ENCODE data around the gene HIC1. TPM values are rescaled to one million over a fixed set of nuclear protein-coding genes. Genes with fewer than 3 reads are reported as not detected.

The HIC1 gene, protein sequence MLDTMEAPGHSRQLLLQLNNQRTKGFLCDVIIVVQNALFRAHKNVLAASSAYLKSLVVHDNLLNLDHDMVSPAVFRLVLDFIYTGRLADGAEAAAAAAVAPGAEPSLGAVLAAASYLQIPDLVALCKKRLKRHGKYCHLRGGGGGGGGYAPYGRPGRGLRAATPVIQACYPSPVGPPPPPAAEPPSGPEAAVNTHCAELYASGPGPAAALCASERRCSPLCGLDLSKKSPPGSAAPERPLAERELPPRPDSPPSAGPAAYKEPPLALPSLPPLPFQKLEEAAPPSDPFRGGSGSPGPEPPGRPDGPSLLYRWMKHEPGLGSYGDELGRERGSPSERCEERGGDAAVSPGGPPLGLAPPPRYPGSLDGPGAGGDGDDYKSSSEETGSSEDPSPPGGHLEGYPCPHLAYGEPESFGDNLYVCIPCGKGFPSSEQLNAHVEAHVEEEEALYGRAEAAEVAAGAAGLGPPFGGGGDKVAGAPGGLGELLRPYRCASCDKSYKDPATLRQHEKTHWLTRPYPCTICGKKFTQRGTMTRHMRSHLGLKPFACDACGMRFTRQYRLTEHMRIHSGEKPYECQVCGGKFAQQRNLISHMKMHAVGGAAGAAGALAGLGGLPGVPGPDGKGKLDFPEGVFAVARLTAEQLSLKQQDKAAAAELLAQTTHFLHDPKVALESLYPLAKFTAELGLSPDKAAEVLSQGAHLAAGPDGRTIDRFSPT
- total RNA-seq (ENCODE audit: low replicate concordance), result 8.3 and 20.7 TPM in 2 replicates

DNA sequence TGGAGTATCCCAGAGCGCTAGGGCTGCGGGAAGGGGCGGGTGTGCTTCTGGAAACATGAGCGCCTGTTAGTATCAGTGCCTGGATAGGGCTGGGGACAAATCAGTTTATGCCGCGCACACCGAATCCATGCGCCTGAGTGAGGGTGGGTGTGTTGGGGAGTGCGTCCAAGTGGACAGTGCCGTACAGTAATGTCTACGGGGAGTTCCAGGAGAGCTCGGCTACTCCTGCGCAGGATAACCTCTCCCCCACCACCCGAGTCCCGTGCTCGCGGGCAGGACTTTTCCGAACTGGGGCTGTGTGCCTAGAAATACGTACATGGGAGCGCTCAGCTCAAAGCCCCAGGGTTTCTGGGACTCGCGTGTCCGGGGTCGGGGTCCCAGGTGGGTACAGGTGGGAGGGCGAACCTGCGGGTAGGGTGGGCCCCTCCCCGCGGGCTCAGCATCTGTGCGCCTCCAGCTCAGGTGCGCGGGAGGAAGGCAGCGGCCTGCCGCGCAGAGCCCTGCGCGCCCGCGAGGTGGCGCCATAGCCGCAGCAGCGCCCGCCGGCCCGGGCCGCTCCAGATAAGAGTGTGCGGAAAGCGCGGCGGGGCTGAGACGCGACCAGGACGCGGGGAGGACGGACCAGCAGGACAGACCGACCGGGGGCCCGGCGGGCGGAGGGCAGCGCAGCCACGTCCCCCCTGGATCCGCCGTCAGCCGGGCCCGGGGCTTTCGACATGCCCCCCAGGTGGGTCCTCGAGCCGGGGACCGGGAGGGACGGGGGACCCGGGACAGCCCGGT, at the start of gene HIC1:
TSS of gene HIC1 (plus strand) at position 592 of the 780 bp plus-strand sequence. CDS start 1,588 bp downstream, outside the sequence.

DNA sequence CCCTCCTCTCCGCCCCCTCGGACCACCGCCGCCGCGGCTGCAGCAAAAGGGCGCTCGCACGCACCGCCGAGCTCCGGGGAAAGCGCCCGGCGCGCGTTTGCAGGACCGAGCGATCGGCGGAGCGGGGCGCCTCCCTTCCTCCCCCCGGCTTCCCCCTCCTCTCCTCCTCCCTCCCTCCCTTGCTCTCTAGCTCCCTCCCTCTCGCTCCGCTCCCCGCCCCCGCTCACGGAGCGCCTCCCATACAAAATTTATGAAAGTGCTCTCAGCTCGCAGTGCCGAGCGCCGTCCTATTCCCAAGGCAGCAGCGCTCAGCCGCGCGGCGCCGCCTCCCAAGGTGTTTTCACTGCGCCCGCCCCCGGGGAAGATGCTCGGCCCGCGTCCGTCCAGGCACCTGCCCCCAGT, 29.7 kb upstream of the HIC1 start, which contains the start of gene RTN4RL1:
TSS of gene RTN4RL1 (minus strand) at position 115 of the 402 bp plus-strand sequence. CDS start 469 bp downstream, outside the sequence.

DNA sequence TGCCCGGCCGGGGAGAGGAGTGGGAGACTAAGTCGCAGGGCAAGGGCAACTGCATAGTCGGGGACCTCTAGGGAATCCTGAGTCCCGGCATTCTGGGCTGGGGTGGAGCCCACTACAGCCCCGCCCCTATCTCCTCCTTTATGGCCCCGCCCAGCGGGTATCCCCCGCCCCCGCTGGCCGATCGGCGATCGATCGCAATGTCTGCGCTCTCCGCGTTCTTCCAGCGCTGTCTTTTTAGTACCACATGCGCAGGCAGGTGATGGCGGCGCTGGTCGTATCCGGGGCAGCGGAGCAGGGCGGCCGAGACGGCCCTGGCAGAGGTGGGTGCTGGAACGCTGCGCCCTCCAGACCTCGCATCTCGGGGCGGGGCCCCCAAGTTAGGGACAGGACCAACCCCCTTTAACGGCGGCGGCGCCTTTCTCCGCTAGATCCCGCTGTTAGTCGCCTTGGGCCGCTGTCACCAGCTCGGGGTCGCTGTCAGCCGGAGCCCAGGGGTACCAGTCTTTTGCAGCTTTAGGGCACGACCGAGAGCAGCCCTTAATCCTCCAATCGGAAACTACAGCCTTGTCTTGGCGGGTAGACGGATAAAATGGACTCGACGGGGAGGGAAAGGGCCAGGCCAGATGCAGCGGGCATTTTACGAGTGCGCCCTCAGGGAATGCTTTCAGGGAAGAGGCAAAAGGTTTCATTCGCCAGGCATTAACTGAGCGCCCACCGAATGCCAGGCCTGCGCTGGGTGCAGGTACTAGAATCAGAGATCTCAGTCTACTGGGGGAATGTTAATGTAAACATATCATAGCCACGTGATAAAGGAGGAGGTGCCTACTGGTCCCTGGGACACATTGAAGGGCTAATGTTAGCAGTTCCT, 24.8 kb upstream of the HIC1 start, which contains the start of gene DPH1:
TSS of gene DPH1 (plus strand) at position 243 of the 868 bp plus-strand sequence. CDS start at position 260, 17 bp downstream.

DNA sequence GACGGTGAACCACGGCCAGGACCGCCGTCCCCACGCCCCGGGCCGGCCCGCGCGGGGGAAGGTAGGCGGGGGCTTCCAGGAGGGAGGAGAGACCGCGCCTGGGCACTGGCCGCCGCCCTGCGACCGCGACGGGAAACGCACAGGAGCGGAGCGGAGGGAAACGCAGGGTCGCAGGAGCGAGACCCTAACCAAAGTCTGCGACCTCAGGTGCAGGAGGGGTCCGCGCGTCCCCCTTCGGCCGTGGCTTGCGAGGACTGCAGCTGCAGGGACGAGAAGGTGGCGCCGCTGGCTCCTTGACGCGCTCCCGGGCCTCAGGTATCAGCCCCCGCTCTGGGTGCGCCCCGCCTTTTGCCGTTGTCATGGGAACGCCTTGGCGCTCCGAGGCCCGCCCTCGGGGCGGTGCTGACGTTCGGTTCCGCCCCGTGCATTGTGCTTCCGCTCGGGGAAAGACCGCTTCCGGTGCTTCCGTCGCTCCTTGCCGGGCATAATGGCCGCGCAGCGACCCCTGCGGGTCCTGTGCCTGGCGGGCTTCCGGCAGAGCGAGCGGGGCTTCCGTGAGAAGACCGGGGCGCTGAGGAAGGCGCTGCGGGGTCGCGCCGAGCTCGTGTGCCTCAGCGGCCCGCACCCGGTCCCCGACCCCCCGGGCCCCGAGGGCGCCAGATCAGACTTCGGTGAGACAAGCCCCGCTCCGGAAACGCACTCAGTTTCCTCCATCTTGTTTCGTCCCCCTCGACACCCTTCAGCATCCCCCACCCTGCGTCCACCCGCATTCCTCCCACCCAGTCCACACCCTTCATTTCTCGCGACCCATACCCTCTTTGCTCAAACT, 13.1 kb upstream of the HIC1 start, which contains the start of gene OVCA2:
TSS of gene OVCA2 (plus strand) at position 462 of the 829 bp plus-strand sequence. CDS start at position 488, 26 bp downstream.

Other genes with a start within 250 kb of the HIC1 start
- 5.9 and 7.6 TPM in 2 replicates for gene SMYD4, start 225.2 kb upstream of the HIC1 start, total RNA-seq (ENCODE audit: low replicate concordance)
- gene RPA1, start 225.1 kb upstream of the HIC1 start, total RNA-seq (ENCODE audit: low replicate concordance), result 36.0 and 55.3 TPM in 2 replicates
- under 0.01 and 0.23 TPM in 2 replicates for gene RTN4RL1, start 29.8 kb upstream of the HIC1 start, total RNA-seq (ENCODE audit: low replicate concordance)
- gene DPH1, start 24.9 kb upstream of the HIC1 start, total RNA-seq (ENCODE audit: low replicate concordance), result 13.0 and 25.9 TPM in 2 replicates
- 6.4 and 37.1 TPM in 2 replicates for gene OVCA2, start 13.1 kb upstream of the HIC1 start, total RNA-seq (ENCODE audit: low replicate concordance)
- gene SMG6, start 248.7 kb downstream of the HIC1 start, total RNA-seq (ENCODE audit: low replicate concordance), result 21.9 and 41.7 TPM in 2 replicates
- gene SRR, start 248.8 kb downstream of the HIC1 start, total RNA-seq (ENCODE audit: low replicate concordance), result 19.5 and 20.6 TPM in 2 replicates